Astrocyte of the spinal cord (primary cell): ENCODE results near the gene SH3BP4.

ENCODE experiments used
- DNase-seq: peaks from one replicate; pipeline ENCODE4 v3.0.0; 2011; ENCODE audit warnings: low read depth, low spot score
- H3K4me3 ChIP-seq: 2 replicates; pipeline ENCODE4 v1.5.1; 2011; ENCODE audit warnings: low read depth, mild to moderate bottlenecking, low read length, moderate library complexity
- in situ Hi-C: cut with HindIII; loops from 2 replicates; pipeline ENCODE4 v1.10.0; 2017; ENCODE audit warnings: low sequenced_read_pairs
- TF ChIP-seq, protein P1 (sequence below): IDR thresholded peaks from 2 replicates; pipeline ENCODE4 v1.5.1; 2012; ENCODE audit warnings: low read depth, mild to moderate bottlenecking, low read length, inconsistent platforms

SH3BP4 gene

DNA sequence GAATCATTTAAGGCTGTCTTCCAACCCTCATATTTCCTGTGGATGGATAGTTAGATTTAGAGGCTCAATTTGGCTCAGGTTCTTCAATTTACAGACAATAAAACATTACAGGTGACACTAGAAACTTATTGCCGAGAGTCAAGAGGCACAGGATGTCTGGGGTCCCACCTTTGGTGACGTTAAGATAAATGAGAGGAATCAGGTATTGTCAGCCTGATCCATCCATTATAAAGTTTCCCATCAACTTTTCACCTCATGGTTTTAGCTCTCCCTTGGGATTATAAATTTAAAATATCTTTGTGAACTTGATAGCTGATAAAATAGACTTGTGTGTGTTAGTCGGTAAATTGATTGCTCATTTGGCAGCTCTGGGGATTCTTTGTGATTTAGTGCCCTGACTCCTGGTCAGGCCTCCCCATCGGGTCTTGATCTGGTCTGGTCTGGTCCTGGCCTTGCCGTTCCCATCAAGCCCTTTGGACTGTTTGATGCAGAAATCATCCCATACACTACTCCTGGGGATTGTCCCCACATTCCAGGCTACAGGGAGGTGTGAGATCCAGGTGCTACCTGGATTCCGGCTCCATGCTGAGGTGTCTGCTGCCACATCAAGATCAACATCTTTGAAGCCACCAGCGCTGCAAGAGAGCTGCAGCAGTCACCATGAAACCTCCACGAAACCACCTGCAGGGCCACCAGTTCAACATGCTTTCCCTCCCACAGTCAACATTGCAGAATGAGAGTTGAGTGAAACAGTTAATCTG is 130.9 kb downstream of the SH3BP4 start:
- H3K4me3 ChIP-seq = no peak overlapping the region
- in situ Hi-C loops = no loop called here
- TF ChIP-seq, protein P1, sequence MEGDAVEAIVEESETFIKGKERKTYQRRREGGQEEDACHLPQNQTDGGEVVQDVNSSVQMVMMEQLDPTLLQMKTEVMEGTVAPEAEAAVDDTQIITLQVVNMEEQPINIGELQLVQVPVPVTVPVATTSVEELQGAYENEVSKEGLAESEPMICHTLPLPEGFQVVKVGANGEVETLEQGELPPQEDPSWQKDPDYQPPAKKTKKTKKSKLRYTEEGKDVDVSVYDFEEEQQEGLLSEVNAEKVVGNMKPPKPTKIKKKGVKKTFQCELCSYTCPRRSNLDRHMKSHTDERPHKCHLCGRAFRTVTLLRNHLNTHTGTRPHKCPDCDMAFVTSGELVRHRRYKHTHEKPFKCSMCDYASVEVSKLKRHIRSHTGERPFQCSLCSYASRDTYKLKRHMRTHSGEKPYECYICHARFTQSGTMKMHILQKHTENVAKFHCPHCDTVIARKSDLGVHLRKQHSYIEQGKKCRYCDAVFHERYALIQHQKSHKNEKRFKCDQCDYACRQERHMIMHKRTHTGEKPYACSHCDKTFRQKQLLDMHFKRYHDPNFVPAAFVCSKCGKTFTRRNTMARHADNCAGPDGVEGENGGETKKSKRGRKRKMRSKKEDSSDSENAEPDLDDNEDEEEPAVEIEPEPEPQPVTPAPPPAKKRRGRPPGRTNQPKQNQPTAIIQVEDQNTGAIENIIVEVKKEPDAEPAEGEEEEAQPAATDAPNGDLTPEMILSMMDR = no peak
- no peak for DNase-seq

DNA sequence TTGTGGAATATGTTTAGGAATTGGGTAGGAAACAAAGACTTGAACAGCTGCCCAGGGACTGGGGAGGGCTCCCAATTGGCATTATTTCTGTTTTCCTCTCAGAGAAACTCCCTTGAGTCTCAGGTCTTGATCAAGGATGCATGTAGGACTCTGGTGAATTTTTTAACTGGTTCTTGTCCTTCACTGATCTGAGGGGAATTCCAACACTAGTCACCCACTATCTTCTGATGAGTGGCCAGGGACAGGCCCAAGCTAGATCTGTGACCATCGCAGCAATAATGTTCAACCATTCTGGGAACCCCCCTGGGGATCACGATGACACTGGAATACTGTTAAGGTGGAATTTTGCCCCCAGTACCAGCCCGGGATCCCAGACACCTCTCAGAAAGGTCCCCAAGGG is 132.0 kb downstream of the SH3BP4 start:
- TF ChIP-seq, protein P1 = no peak
- in situ Hi-C loops = no loop called here

DNA sequence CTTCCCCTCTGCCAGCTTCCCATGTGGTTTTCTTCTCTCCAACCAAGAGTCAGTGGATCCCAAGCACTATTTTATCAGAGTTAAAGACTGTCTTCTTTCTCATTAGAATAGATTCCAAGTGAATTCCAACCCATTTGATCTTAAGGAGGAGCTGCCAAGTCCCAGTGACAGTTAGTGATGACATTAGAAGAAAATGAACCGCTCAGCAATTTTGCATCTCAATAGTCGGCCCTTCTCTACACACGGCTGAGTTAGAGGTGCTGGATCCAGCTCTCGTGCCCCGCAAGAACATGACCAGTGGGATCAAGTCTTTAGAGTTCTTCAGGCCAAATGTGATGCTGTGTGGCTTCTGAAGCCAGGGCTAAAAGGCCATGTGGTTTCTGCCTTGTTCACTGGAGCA is 132.6 kb downstream of the SH3BP4 start:
- no peak overlapping the region for H3K4me3 ChIP-seq
- in situ Hi-C loops = no loop called here
- DNase-seq = no peak
- TF ChIP-seq, protein P1 = no peak

More for the DNA sequence above, 132.0 kb downstream of the SH3BP4 start:
- H3K4me3 ChIP-seq = no peak overlapping the region
- no peak for DNase-seq

DNA sequence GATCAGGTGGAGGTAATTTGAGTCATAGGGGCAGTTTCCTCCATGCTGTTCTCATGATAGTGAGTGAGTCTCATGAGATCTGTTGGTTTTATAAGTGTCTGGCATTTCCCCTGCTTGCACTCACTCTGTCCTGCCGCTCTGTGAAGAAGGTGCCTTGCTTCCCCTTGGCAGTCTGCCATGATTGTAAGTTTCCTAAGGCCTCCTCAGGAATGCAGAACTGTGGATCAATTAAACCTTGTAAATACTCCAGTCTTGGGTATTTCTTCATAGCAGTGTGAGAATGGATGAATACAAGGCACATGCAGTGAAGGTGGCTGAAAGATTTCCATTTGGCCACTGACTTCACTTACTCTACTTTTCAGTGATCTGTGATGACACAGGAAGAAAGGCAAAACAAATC is 133.7 kb downstream of the SH3BP4 start:
- TF ChIP-seq, protein P1 = no peak
- in situ Hi-C loops = no loop called here
- no peak for DNase-seq
- H3K4me3 ChIP-seq = no peak overlapping the region

GRCh38 chr2:235086481-235087184 is 134.8 kb downstream of the SH3BP4 start:
- no peak for DNase-seq
- in situ Hi-C loops = no loop called here
- H3K4me3 ChIP-seq = no peak overlapping the region
- TF ChIP-seq, protein P1 = no peak

- DNase-seq = no peak
- no peak overlapping the region for H3K4me3 ChIP-seq
- in situ Hi-C loops = no loop called here
These were observed 136.1 kb downstream of the SH3BP4 start for GRCh38 chr2:235087832-235088495.

More at GRCh38 chr2:235087832-235088495, 136.1 kb downstream of the SH3BP4 start:
- TF ChIP-seq, protein P1 = peak; percentile 37
